HG02943 (cell line): ENCODE data around the gene CACNG8.

Experiments used
- ATAC-seq: cut with Tn5 transposase; IDR thresholded peaks from one replicate; pipeline ENCODE4 v1.9.1; 2021; ENCODE audit warnings: mild to moderate bottlenecking, low read depth, moderate library complexity; ENCODE audit not compliant: unreplicated experiment

CACNG8 gene

DNA sequence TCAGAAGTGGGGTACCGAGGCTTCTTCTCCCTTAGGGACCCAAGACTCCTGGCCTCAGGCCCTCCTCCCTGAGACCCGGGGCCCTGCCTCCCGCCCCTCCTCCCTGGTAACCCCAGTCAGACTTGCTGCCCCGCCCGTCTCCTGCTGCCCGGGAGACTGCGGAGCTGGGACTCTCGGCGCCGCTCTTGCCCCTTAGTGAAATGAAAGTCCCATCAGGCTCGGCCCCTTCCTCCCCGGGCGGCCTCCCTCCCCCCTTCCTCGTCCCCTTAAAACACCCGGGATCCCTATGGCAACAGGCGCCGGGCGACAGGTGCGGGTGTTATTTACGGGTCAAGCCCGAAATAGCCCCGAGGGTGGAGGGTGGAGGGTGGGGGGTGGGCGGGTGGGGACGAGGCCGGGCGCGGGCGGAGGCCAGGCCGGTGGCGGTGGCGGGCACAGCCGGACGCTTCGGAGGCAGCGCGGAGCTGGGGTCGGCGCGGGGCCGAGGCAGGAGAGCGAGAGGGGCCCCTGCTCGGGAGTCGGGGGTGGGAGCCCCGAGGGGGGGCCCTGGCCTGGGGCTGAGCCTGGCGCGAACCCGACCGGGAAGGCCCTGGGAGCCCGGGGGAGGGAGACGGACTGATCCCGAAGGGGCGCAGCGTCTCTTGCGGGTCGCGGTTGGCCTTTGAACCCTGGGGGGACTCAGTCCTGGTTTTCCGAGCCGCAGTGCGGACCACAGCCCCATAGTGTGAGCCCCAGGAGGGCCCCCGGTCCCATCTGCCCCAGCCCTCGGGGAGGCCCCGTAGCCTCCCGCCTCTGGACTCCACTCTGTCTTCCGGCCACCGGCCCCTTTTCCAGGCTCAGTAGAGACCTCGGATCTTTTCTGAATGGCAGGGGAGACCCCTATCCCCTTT lies 28.7 kb downstream of the CACNG8 start, which contains the start of gene CACNG6:
Gene CACNG6, plus strand, starts transcription at position 414 of the 890 bp plus-strand sequence. CDS start 1,241 bp downstream, outside the sequence.
- ATAC-seq, result no peak

DNA sequence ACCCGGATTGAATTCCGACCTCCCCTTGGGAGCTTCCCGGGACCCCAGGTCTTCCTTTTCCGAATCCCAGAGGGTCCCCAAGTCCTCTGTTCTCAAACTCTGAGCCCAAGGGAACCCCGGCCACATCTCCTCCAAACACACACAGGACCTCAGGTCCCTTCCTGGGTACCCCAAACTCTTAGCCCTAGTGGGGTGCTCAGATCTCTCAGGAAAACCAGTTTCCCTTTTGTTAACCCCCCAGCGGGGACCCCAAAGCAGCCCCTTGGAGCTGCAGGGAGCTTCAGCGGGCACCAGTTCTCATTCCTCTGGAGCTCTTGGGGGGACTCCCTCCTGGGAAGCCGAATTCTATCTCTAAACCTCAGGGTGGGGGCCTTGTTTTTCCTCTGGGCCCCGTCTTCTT lies 29.5 kb downstream of the CACNG8 start:
- no peak for ATAC-seq

DNA sequence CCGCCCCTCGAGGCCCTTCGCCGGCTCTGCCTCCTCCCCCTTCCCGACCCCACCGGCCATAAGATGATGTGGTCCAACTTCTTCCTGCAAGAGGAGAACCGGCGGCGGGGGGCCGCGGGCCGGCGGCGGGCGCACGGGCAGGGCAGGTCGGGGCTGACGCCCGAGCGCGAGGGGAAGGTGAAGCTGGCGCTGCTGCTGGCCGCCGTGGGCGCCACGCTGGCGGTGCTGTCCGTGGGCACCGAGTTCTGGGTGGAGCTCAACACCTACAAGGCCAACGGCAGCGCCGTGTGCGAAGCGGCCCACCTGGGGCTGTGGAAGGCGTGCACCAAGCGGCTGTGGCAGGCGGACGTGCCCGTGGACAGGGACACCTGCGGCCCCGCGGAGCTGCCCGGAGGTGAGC lies 30.1 kb downstream of the CACNG8 start:
- ATAC-seq, result no peak

DNA sequence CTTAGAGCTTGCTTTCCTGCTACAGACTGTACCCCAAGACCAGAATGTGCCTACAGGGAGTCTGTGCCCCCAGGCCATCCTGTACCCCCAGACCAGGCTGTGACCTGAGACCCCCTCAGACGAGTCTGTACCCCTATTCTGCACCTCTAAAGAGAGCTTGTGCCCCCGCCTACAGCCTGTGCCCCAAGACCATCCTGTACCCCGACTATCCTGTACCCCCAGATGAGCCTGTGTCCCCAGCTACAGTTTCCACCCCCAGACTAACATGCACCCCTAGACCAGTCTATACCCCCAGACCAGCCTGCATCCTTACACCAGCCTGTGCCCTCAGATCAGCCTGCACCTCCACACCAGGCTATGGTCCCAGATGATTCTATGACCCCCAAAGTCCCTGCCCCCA lies 30.7 kb downstream of the CACNG8 start:
- no peak for ATAC-seq

DNA sequence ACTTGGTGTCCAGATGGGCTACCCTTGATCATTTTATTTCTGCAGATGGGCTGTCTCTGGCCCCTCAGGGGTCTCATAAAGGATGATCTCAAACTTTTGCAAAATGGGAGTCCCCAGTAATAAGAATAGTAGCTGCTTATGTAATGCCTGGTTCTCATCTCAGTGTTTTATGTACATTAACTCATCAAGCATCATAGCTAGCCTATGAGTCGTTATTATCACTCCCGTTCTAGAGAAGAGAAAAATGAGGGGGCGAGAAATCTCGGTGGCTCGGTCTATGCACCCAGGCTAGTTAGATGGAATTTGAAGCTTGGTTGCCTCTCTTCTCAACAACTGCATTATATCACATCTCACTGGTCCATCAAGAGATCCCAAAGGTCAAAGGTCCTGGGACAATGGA lies 32.1 kb downstream of the CACNG8 start:
- no peak for ATAC-seq

DNA sequence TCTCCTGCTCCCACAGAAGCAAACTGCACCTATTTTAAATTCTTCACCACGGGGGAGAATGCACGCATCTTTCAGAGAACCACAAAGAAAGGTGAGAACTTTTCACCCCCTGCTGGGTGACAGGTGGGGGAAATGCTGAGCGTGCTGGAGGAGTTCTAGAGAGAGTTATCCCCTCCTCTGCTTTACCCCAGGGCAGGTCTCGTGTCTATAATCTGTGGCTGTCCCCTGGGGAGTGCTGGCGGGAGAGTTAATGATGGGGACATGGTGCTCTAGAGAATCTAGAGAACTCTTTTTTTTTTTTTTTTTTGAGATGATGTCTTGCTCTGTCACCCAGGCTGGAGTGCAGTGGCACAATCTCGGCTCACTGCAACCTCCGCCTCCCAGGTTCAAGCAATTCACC lies 35.5 kb downstream of the CACNG8 start:
- no peak for ATAC-seq

DNA sequence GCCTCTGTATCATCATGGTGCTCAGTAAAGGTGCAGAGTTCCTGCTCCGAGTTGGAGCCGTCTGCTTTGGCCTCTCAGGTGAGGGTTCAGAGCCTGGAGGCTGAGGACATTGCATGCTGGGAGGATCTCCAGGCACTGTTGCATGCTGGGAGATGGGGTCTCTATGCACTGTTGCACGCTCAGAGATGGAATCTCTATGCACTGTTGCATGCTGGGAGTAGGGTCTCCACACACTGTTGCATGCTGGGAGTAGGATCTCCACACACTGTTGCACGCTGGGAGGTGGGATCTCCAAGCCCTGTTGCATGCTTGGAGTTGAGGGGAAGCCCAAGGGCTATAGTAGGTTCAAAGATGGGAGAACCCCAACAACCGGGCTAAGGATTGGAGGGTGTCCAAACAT lies 37.0 kb downstream of the CACNG8 start:
- no peak for ATAC-seq

DNA sequence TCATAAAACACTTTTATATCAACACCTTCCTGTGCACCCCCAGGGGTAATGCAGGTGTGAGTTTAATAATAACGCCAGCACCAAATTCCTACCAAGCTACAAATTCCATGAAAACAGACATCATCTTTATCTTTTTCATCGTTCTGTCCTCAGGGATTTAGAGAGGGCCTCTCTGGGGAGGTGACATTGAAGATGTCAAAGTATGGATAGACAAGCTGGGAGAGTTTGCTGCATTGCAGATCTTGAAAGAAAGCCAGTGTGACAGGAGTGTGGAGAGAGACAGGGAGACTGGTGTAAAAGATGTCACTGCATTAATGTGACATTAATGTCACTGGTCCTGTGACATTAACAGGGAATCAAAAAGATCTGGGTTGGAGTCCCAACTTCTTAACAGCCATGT lies 38.8 kb downstream of the CACNG8 start:
- no peak for ATAC-seq

DNA sequence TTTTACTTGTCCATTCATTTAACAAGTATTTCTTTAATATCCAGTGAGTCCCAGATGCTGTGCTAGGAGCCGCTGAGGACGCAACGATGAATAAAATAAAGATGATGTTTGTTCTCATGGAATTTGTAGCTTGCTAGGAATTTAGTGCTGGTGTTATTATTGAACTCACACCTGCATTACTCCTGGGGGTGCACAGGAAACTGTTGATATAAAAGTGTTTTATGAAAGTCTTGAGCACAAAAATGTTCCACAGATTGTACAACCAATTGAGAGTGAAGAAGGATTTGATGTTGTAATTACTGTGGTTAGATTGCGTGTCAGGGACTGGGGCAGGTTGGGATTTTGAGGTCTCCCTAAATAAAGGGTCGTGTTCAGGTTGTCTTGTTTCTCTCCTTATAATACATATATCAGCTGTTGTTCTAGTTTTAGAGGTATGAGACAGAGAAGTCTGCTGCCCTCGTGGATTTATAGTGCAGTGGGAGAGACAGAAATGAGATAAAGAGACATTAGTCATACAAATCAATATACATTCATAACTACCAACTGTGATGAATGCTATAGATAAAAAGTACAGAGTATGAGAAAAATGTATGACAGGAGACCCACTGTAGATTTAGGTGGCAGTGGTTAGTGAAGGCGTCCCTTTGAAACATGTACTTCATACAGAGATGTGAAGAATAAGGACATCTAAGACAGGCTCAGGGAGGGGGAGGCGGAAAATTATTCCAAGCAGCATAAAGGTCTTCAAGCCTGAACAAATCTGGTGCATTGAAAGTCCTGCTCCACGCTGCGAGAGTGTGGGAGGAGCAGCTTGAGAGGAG lies 40.0 kb downstream of the CACNG8 start:
- no peak for ATAC-seq

DNA sequence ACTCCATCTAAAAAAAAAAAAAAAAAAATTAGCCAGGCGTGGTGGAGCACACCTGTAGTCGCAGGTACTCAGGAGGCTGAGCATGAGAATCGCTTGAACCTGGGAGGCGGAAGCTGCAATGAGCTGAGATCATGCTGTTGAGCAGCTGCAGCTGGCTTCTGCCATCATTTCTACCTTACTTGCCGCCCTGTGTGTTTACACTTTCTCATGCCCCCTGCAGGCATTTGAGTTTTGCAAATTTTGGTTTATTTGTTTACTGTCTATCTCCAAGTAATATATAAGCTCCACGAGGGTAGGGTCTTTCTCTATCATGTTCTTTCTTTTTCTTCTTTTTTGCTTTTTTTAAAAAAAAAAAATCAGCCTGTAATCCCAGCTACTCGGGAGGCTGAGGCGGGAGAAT lies 46.7 kb downstream of the CACNG8 start:
- ATAC-seq, result no peak

DNA sequence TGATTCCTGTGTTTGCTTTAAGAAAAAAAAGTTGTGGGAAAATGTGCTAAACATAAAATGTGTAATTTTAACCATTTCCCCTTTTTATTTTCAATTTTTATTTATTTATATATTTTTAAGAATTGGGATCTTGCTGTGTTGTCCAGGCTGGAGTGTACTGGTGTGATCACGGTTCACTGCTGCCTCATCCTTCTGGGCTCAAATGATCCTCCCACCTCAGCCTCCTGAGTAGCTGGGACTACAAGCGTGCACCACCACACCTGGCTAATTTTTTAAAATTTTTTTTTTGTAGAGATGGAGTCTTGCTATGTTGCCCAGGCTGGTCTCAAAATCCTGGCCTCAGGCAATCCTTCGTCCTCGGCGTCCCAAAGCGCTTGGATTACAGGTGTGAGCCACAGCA lies 47.7 kb downstream of the CACNG8 start:
- ATAC-seq, result no peak

DNA sequence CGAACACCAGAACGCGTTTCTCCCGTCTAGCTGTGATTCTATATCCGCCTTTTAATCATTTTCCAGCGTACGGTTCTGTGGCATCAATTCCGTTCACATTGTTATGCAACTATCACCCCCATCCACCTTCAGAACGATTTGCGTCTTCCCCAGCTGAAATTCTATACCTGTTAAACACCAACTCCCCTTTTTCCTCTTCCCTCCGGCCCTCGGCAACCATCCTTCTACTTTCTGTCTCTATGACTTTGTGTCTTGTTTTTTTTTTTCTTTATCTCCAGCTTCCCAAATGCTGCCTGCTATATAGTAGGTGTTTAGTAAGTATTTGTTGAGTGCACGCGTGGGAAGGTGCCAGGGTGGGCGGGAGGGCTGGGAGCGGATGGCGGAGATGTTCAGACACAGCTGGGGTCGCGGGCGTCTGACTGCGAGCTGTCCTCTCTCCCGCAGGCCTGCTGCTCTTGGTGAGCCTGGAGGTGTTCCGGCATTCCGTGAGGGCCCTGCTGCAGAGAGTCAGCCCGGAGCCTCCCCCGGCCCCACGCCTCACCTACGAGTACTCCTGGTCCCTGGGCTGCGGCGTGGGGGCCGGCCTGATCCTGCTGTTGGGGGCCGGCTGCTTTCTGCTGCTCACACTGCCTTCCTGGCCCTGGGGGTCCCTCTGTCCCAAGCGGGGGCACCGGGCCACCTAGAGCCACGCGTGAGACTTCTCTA lies 48.9 kb downstream of the CACNG8 start:
- ATAC-seq, result no peak

DNA sequence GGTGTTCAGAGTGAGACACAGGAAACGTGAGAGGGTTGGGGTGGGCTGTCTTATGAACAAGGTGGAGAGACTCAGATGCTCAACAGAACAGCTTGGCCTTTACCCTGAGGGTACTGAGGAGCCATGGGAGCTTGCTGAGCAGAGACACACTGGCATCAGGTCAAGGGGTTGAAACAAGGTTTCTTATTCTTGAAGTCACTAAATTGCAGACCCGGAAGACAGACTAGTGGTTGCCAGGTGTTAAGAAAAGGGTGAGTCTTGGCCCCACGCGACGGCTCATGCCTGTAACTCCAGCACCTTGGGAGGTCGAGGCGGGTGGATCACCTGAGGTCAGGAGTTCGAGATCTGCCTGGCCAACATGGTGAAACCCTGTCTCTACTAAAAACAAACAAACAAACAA lies 51.1 kb downstream of the CACNG8 start:
- no peak for ATAC-seq

DNA sequence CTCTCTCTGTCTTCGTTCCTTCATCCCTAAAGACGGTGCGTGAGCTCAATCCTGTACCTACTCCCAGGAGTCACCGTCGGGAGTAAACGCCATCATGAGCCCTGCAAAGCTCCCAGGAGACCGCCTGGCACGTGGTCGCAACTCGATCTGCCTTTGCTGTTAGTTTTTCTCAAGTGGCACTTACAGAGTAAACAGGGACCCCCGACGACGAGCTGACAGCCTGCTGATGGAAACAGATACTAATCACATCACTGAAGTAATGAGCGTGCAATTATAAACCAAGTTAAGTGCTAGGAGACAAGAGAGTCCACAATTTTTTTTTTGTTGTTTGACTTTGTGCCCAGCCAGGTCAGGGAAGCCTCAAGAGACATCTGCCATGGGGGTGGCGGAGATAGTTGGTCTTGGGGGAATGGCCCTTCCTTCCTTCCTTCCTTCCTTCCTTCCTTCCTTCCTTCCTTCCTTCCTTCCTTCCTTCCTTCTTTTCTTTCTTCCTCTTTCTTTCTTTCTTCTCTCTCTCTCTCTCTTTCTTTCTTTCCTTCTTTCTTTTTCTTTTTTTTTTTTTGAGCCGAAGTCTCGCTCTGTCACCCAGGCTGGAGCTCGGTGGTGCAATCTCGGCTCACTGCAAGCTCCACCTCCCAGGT lies 52.3 kb downstream of the CACNG8 start:
- no peak for ATAC-seq

DNA sequence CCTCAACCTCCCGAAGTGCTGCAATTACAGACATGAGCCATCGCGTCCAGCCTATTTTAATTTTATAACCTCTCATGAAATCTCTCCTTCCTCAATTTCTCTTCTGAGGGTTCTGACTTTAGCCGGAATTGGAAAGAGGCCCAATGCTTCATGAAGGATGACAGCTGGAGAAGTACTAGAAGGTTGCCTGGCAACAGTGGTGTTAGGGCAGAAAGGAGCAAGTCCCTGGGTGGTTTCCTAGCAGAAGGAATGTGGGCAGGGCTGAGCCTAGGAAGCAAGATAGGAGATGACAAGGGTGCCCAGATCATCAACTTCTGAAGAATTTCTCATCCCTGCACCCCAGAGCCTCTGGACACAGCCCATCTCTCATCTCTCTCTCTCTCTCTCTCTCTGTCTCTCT lies 54.5 kb downstream of the CACNG8 start:
- ATAC-seq, result no peak

DNA sequence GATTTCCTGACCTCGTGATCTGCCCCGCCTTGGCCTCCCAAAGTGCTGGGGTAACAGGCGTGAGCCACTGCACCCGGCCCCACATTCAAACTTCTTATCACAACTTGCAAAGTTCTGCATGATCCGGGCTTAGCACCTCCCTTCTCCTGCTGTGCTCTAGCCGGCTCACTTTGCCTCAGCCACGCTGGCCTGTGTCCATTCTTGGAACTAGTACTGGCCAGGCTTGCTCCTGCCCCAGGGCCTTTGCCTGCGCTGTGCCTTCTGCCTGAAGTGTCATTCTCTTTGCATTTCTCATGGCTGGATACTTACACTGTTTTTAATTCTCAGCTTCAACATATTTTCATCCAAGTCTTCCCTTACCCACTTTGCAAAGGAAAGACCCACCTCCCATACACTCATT lies 58.6 kb downstream of the CACNG8 start:
- ATAC-seq, result no peak

DNA sequence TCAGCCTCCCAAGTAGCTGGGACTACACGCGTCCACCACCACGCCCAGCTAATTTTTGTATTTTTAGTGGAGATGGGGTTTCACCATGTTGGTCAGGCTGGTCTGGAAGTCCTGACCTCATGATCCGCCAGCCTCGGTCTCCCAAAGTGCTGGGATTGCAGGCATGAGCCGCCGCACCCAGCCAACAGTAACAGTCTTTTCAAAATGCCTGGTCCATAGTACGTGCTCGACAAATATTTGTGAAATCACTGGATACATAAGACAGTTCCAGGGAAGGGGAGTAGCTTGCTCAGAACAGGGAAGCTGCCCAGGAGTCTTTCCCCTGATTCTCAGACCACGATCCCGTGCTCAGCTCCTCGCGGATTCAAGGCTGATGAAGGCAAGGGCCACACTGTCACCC lies 59.2 kb downstream of the CACNG8 start:
- ATAC-seq, result no peak

DNA sequence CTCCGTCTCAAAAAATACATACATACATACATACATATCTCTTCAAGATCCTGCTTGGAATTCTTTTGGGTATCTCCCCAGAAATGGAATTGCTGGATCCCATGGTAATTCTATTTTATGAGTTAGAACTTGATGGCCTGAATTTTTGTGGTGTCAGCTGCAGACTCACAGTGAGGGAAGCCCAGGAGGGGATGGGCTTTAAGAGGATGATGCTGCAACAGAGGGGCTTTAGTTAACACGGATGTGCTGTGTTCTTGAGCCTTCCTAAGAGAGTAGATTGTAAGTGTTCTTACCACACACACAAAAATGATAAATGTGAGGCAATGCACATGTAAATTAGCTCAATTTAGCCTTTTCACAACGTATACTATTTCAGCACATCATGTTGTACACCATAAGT lies 60.5 kb downstream of the CACNG8 start:
- ATAC-seq, result no peak

DNA sequence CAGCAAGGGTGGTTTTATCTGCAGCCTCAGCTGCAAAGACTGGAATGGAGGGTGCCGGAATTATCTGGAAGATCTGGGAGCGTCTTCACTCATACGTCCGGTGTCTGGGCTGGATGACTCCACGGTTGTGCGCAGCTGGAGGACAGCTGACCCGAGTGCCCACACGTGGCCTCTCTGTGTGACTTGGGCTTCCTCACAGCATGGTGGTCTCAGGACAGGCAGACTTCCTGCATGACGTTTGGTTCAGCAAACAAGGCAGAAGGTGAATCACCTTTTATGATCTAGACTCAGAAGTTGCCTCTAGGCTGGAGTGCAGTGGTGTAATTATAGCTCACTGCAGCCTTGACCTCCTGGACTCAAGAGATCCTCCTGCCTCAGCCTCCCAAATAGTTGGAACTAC lies 61.9 kb downstream of the CACNG8 start:
- ATAC-seq, result no peak

DNA sequence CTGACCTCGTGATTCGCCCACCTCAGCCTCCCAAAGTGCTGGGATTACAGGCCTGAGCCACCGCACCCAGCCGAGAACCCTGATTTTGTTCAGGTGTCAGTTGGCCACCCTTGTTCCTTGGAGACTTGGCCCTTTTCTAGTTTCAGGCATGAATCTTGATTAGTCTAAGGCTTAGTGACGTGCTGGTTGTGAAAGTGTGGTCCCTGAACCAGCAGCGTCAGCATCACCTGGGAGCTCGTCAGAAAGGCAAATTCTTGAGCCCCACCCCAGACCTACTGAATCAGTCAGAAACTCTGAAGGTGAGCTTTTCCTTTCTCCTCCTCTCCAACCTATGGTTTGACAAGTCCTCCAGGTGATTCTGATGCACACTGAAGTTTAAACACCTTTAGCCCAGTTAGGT lies 63.9 kb downstream of the CACNG8 start:
- ATAC-seq, result no peak

DNA sequence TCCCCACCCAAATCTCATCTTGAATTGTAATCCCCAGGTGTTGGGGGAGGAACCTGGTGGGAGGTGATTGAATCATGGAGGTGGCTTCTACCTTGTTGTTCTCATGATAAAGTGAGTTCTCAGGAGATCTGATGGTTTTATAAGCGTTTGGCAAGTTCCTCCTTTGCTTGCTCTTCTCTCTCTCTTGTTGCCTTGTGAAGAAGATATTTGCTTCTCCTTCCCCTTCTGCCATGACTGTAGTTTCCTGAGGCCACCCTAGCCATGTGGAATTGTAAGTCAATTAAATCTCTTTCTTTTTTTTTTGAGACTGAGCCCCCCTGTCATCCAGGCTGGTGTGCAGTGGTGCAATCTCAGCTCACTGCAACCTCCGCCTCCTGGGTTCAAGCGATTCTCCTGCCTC lies 66.6 kb downstream of the CACNG8 start:
- no peak for ATAC-seq
